ENCODE data around the gene CNOT2.
"Not testable (repeated sequence)": the region's sequence is repeated elsewhere in the genome, so short reads cannot be mapped to it uniquely, and the experiment has no call there.

The CNOT2 gene

DNA sequence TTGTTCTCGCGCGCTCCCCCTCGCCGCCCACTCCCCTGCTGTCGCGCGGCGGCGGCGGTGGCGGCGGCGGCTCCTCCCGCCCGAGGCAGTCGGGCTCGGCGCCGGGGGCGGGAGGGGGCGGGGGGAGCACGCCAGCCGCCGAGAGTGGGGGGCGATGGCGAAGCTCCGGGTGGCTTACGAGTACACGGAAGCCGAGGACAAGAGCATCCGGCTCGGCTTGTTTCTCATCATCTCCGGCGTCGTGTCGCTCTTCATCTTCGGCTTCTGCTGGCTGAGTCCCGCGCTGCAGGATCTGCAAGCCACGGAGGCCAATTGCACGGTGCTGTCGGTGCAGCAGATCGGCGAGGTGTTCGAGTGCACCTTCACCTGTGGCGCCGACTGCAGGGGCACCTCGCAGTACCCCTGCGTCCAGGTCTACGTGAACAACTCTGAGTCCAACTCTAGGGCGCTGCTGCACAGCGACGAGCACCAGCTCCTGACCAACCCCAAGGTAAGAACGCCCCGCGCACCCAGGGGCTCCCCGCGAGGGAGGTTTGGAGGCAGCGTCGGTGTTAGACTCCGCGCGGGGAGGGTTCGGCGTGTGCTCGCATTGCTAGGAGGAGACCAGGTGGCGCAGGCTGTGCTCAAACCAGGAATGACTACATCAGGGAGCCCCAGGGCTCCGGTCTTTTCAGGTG, 123.5 kb downstream of the CNOT2 start:
- peak; percentile 72 to 74 for DNase-seq

DNA sequence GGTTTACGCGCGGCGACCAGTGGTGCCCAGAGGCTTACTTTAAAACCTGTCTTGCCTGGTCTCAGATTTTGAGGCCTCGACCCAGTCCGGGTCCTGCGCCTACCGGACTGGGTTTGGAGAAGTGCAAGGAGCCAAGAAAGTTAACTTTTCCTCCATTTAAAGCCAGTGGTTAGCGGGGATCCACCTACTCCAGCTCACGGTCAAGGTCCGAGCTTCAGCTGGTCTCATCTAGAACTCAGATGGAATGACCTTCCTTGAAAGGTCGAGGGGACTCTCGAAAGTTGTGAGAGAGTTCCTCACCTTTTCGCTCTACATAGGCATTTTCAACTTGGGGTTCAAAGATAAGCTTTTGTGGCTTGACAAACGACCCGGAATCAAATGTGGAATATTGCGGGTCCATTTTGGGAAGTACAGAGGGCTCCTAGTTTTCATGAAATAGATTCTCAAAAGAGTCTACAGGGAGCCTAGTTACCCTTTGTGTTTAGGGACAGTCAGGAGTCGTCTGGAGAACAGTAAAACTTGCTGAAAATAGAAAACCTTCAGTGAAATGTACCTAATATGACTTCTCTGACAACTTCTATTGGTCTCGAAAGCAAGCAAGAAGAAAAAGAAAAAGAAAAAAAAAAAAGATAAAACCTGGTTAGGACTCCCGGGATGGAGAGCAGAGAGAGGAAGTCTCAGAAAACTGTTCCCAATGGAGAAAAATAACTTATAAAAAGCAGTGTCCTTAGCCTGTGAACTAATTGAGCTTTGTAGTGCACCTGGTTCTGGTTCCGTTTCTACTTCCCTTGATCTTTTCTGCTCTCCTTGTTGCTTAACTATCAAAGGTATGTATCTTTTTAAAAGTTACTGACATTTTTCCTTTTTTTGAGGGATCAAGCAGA, 124.3 kb downstream of the CNOT2 start:
- DNase-seq = no peak

DNA sequence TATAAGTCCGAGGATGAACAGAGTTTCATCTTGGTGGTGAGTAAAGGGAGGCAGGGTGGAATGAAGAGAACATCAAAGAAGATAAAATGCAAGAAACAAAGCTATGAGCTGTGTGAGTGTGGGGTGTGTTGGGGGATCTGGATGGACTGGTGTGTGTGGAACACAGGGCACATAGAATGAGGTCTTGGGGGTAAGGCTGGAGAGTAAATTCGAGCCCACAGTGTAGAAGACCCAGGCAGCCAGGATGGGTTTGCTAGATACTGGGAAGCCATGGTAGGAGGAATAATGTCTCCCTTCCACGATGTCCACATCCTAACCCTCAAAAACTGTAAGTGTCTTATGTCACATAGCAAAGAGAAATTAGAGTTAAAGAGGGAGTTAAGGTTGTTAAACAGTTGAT, 129.6 kb downstream of the CNOT2 start:
- no peak for DNase-seq

DNA sequence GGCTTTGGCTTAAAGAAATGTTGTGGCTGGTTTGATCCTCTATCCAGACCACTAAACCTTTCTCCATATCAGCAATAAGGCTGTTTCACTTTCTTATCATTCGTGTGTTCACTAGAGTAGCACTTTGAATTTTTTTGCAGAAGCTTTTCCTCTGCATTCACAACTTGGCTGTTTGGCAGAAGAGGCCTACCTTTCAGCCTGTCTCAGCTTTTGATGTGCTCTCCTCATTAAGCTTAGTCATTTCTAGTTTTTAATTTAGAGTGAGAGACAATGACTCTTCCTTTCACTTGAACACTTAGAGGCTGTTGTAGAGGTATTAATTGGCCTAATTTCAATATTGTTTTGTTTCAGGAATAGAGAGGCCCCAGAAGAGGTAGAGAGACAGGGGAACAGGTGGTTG, 136.6 kb downstream of the CNOT2 start:
- DNase-seq = no peak

DNA sequence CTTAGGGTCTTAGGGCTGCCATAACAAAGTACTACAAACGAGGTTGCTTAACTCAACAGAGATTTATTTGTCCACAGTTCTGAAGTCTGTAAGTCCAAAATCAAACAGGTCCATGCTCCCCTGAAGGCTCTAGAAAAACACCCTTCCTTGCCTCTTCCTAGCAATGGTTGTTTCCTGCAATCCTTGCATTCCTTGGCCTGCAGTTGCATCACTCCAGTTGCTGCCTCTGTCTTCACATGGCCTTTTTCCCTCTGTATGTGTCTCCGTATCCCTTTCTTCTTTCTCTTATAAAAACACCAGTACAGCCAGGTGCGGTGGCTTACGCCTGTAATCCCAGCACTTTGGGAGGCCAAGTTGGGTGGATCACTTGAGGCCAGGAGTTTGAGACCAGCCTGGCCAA, 140.3 kb downstream of the CNOT2 start:
- no peak for DNase-seq

DNA sequence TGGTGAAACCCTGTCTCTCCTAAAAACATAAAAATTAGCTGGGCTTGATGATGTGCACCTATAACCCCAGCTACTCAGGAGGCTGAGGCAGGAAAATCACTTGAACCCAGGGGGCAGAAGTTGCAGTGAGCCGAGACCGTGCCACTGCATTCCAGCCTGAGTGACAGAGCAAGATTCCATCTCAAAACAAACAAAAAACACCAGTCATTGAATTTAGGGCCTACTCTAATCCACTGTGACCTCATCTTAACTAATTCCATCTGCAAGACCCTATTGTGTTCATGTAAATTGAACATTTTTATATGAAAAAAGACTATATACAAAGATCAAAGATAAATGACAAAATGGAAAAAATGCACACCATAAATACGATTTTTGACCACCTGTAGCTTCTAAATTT, 140.7 kb downstream of the CNOT2 start:
- DNase-seq = no peak

DNA sequence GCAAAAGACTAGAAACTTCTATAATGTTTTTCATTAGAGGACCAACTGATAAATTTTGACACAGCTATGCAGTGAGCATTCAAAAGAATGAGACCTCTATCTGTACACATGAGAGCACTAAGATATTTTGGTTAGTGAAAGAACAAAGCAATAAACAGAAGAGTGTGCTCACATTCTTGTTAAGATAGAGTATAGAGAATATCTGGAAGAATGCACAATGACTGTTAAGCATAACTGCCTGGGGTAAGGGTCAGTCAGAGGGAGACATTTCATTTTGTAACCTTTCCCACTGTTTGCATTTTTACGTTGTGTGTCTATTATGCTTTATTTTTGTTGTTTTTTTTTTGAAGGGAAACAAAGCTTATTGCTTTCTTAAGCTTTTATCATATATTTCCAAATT, 143.5 kb downstream of the CNOT2 start:
- DNase-seq = no peak

DNA sequence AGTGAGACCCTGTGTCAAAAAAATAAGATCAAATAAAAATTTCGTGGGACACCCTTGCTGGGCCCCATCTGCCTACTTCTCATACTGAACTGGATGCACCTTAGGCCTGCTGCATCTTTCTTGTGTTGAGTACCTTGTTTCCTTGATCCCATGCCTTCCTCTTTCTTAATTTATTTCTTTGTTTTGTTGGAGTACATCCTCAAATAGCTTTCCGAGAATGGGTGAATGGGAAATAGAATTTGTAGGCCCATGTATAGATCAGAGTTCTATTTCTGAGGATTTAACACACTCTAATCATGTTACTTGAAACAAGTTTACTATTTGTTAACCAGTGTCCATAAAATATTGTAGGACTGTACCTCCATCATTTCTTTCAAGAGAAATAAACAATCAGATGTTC, 146.4 kb downstream of the CNOT2 start:
- DNase-seq = no peak

DNA sequence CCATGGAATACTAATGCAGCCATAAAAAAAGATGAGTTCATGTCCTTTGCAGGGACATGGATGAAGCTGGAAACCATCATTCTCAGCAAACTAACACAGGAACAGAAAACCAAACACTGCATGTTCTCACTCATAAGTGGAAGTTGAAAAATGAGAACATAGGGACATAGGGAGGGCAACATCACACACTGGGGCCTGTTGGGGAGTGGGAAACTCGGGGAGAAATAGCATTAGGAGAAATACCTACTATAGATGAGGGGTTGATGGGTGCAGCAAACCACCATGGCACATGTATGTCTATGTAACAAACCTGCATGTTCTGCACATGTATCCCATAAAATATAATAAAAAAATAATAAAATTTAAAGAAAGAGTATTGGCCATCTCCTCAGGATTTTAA, 149.4 kb downstream of the CNOT2 start:
- not testable (repeated sequence) for DNase-seq

DNA sequence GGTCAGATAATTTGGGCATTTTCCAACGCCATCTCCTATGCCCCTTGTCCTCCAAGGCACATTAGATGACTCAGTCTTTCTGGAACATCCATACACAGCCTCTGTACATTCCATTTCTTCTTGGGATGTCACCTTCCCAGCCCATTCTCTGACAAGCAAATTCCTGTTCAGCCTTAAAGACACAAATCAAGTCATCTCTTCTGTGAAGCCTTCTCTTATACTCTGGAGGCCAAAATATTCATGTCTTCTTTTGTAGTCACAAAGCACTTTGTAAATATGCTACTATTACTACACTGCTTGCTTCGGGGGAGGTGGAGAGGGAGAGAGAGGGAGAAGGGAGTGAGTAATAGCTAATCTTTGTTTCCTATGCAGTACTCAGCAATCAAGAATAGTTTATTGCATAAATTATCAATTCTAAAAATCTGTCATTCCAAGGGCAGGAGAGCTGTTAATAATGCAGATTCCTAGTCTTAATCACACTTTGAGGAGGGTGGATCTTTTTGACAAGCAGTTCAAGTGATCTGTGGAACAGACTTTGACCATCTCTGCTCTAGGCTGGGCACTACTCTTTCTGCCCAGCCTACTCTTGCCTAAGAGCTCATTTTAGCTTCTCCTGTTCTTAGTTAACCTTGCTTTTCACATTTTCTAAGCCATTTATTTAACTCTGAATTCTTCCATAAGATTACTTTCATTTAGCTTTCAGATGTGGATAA, 150.7 kb downstream of the CNOT2 start:
- no peak for DNase-seq

DNA sequence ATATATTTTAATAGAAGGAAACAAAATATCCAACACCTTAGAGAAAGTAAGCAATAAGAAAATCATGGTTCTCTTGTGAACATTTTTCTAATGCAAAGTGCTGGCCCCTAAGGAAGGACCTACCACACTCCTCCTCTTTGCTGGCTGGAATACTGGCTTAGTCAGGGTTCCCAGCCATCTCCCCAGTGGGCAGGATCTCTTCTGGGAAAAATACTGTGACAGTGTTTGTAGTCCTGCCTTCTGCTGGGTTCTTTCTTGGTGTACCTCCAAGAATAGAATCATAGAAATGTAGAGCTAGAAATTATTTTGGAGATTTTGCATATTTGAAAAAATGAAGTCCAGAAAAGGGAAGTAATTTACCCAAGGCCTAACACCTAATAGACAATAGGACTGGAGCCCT, 154.8 kb downstream of the CNOT2 start:
- DNase-seq = no peak

DNA sequence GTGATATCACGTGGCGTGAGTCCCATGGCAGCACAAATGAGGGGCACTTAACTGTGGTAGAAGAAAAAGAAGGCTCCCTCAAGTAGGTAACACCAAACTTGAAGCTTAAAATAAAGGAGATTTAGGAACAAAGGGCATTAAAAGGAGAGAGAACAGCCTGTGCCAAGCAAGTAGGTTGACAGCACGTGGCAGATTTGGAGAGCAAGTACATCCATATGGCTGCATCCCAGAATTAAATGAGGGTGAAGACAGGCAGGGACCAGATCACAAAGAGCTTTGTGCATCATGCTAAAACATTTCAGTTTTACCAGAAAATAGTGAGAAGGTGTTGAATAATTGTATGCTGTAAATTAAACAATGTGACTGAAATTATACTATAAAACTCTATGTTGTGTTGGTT, 155.6 kb downstream of the CNOT2 start:
- DNase-seq = no peak

DNA sequence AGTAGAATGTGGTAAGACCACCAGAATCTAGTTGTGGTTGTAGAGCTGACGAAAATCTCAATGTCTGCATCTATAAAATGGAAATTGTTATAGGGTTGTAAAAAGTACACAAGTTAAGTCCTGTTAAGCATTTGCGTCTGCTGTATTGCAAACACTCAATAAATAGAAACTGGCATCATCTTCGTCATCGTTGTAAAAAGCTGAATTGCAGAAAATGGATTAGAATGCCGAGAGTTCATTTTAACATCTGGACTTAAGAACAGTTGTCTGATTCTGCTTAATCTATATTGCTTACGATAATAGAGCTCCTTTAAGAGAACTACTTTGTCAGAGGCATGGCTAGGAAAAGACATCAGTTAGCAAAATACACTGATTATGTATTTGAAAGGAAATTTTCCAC, 156.1 kb downstream of the CNOT2 start:
- DNase-seq = no peak

DNA sequence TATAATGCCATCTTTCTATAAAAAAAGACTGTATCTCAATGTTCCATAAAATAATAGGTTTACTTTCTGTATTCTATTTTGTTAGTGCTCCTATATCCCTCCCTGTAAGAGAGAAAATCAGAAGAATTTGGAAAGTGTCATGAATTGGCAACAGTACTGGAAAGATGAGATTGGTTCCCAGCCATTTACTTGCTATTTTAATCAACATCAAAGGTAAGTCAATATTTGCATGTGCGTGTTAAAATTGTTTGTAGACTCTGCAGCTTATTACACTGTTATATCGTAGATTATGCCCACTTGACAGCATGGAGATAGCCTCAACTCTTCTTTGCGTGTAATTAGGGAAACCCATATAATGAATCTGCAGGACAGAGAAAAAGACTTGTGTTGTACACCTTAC, 156.9 kb downstream of the CNOT2 start:
- no peak for DNase-seq

DNA sequence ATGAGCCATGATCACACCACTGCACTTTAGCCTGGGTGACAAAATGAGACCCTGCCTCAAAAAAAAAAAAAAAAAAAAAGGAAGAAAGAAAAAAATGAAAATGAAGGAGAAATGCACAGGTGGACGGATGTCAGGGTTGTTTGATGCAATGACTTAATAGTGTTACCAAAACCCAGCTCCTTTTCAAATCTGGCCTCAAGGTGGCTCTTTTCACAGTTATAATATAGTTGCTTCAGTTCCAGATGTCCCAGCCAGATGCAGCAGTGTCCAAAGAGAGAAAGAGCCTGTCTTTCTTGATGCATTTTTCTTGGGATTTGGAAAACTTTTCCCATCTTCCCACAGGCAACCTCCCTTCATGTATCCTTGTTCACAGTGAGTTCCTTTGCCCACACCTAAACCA, 159.4 kb downstream of the CNOT2 start:
- no peak for DNase-seq

DNA sequence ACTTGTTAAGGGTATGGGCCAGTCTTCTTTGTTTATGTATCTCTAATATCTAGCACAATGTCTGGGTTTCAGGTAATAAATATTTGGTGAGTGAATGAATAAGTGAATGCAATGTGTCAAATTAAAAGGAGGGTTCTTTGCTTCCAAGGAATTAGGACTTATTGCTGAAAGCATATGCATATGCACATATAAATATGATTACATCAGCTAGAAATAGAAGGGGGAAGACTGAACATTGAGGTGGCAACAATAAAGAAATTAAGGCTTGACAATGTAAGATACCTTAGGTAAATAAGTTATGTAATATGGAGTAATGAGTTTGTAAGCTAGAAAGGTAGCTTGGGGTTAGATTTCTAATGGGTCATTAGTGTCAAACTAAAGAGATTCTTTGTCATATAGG, 160.6 kb downstream of the CNOT2 start:
- DNase-seq = no peak
